ENCODE data around the gene PDE11A.

GRCh38 chr2:177972782-177973181 lies 99.8 kb downstream of the PDE11A start:
- TF ChIP-seq CTCF (IDR thresholded peaks at IDR 0.05) (no peak), POLR2A (IDR thresholded peaks at IDR 0.05) (no peak)

Data from adrenal gland (tissue), 5 donors.